ENCODE measurements around the gene PRKCA.

Gene PRKCA

GRCh38 chr17:66664336-66664735 lies 361.9 kb downstream of the PRKCA start:
- DNase-seq = no peak

DNA sequence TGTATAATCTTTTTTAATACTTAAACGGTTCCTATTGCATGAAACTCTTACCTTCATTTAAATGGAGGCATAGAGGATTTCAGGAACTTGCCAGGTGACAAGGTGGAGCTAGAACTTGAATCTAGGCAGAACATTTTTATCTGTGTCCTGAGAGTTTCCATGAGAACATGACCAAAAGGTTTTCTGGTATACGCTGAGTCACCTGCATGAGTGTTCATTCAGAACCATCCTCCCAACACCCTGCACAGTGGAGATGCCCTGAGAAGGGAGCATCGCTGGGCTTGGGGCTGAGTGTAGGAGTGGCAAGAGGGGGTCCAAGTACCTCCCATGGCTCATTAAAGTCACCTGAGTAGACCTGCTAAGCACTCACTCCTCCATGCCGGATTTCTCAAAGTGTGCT lies 362.8 kb downstream of the PRKCA start:
- DNase-seq = no peak

GRCh38 chr17:66667090-66667489 lies 364.7 kb downstream of the PRKCA start:
- DNase-seq = no peak

DNA sequence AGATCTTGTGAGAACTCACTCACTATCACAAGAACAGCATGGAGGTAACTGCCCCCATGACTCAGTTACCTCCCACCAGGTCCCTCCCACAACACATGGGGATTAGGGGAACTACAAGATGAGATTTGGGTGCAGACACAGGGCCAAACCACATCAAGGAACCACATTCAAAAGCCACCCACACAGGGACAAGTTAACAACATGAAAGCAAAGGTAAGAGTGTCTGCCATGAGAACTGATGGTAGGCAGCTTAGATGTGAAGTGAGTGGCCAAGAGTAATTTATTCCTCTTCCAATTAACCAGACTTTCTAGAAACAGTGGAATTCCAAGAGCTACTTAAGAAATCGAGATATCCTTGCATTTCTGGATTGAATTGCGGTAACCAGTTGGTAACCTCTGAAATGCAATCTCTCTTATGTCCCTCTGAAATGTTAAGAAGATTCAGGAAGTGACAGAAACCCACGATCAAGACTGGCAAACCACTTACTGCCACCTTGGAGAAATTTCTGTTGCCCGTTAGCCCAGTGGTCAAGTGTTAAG lies 365.1 kb downstream of the PRKCA start:
- DNase-seq = peak in 1 of 4 experiments; percentile 8

DNA sequence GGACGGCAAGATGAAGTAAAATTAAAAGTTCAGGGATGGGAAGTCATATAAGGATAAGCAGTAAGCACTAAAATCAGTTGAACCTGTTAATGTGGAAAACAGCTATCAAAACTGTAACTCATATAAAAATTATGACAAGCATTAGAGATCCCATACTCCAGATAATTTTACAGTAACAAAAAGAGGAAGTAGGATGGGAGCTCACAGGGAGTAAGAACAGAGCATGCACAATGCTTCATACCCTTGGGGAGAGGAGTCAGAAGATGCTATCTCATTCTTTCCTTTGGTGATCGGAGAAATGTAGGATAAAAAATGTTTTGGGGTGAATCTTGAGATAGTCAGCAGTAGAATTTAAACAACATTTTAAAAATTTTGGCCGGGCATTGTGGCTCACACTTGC lies 367.8 kb downstream of the PRKCA start:
- no peak for DNase-seq

DNA sequence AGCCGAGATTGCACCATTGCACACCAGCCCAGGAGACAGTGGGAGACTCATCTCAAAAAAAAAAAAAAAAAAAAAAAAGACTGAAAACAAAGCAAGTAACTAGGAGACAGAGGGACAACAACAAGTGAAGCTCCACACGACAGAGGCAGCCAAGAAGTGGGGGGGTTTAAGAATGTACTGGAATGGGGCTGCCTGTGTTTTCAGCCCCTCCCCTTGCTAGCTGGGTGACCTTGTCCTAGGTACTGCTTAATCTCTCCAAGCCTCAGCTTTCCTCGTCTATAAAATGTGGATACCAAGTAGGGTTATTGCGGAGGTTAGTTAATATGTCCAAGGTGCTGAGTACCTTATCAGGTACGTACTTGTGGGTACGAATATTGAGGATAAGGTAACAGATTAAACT lies 368.7 kb downstream of the PRKCA start:
- no peak for DNase-seq

- DNase-seq = peak in 2 of 4 experiments; percentile 12 to 33
Observed at GRCh38 chr17:66673668-66674276, 371.4 kb downstream of the PRKCA start.

DNA sequence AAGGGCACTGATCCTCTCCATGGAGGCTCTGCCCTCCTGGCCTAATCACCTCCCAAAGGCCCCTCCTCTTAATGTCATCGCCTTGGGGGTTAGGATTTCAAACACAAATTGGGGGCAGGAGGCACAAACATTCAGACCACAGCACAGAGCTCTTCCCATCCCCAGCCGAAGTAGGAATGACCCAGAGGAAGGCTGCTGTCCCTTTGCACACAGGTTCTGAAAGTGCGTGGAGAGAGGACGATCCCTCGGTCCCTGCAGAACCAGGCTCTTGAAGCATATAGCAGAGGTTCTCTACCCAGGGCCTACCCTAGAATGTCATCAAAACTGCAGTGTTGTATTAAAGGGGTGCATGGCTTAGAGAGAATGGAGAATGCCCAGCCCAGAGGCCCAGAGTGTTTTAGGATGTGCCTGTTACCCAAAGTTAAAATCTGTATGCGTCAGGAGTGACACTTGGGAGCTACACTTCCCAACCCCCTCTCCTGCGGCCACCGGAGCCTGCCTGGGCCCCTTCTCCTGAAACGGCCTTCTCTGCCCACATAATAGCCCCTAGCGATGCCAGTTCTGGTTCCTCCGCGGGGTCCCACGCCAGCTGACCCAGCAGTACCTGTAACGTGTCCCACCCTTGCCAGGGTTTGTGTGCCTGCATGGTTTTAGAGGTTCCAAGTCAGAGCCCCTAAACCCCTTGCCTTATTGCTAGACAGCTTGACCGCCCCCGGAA lies 373.0 kb downstream of the PRKCA start:
- DNase-seq = no peak

- no peak for DNase-seq
Observed at GRCh38 chr17:66675991-66676371, 373.6 kb downstream of the PRKCA start.

- no peak for DNase-seq
Observed at GRCh38 chr17:66676421-66676820, 374.0 kb downstream of the PRKCA start.

GRCh38 chr17:66677201-66677981 lies 375.0 kb downstream of the PRKCA start:
- DNase-seq = no peak

DNA sequence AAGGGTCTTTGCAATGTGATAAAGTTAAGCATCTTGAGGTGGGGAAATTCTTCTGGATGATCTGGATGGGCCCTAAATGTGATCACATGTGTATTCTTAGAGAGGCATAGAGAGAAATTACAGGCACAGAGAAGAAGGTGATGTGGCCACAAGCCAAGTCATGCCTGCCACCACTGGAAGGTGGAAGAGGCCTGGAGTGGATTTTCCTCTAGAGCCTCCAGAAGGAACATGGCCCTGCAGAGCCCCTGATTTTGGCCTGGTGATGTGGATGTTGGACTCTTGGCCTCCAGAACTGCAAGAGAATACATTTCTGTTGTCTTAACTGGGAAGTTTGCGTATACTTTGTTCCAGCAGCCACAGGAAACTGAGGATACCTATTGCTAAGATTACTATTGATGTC lies 375.6 kb downstream of the PRKCA start:
- DNase-seq = no peak

DNA sequence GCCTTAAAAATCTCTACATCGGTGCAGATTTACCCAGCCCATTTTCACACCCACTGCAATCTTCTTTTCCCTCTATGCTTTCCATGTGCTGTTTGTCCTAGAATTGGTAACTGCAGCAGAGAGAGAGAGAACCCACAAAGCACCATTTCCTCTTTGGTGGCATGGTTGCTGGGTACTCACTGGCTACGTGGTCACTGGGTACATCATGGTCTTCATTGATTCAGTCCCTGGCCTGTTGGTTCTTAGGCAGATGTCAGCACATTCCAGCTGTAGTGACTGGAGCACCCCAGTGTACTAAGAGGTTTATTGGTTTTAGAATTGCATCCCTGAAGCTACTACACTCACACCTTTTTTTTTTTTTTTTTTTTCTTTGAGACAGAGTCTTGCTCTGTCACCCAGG lies 376.4 kb downstream of the PRKCA start:
- DNase-seq = no peak

- no peak for DNase-seq
Observed at GRCh38 chr17:66679631-66680517, 377.5 kb downstream of the PRKCA start.

DNA sequence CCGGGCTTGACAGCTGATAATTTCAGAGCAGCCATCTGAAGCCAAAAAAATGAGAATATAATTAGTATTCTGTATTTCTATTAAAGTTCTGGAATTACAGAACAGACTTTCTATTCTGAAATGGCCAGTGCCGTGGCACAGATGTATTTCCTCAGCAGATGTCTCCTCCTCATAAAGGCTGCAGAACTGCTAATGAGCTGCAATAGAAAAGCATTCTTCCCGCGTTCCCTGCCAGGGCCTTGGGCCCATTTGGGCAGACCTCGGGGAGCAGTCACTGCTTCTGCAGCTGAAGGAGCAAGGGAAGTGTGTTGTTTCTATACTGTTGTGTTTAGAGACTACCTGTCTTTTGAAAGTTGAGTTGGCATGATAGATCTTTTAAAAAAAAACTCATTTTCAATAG lies 379.9 kb downstream of the PRKCA start:
- DNase-seq = no peak

DNA sequence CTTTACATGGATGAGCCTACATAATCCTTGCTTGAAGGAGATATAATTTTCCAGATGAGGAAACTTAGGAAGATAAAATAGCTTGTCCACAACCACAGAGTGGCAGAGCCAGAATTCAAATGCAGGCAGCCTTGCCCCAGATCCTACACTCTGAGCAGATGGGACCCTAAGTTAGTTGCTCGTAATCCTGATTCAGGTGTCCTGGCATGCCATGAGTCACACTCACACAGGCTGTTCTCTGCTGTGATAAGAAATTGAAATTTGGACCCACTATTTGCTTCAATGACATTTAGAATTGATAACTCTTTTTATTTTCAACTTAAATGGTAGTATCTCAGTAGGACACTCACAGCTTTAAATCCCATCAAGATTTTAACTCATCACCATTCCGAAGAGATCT lies 381.8 kb downstream of the PRKCA start:
- no peak for DNase-seq

GRCh38 chr17:66684731-66685130 lies 382.3 kb downstream of the PRKCA start:
- no peak for DNase-seq

DNA sequence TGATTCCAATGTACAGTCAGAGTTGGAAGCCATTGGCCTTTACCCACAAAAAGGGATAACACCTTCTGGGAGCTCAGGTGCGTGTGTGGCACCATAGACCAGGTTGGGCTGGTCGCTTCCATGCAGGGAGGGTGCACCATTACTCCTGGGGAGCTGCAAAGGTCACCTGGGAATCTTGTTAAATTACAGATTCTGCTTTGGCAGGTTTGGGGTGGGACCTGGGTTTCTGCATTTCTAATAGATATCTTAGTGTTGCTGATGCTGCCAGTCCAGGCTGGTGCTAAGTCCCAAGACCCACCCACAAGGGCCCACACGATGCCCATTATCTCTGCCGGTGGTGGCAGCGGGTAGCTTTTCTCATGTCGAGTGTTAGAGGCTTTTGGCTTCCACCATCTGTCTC lies 384.2 kb downstream of the PRKCA start:
- DNase-seq = no peak

DNA sequence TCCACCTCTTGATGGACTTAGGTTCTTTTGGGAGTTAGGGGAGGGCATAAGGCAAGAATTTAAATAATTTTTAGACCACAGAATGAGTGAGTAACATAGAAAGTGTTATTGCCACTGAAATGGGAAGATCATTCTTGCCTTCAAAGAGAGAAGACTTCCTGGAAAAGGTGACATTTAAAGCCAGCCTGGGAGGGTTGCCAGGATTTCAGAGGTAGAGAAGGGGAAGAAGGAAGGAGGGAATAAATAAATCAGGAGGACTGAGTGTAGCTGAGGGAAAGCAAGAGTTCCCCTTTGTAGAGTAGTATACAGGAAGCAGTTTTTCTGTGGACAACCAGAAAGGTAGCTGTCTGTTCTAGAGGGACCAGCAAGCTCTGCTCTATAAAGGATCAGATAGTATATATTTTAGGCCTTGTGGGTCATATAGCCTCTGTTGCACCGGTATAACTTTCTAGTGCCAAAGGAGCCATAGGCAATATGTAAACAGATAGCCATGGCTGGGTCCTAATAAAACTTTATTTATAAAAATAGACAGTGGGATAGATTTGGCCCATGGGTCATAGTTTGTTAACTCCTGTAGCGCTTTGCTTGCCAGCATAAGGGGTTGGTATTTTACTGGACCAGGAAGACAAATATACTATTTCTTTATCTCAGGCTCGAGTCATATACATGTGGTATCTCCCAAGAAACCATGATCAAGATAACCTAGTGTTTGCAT lies 385.3 kb downstream of the PRKCA start:
- no peak for DNase-seq

GRCh38 chr17:66689221-66689620 lies 386.8 kb downstream of the PRKCA start:
- no peak for DNase-seq

- DNase-seq = no peak
Observed at GRCh38 chr17:66690166-66690565, 387.8 kb downstream of the PRKCA start.
